Measurements from ENCODE around the gene VPS18. TPM values are rescaled to one million over a fixed set of nuclear protein-coding genes. Genes with fewer than 3 reads are reported as not detected.

The VPS18 gene
- total RNA-seq, 1 experiment from 2014 or later: 16.9 TPM

DNA sequence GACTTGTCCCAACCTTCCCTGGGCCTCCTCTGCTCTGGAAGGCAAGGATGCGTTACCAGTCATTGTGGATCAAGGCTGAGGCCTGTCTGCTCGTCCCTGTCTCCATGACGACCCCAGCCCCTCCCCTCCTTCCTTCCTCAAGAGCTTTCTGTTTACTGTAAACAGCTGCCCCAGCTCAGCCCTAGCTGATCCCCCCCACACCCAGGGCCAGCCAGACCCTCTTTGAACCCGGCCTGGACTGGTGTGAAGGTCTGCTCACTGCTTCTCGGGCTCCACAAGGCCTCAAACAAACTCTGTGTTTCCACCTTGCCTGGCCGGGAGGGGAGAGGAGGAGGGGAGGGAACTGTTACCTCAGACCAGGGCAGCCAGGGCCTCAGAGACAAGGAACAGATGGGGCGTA is 16.9 kb downstream of the VPS18 start:
- intact Hi-C loops (cut with micrococcal nuclease): no loop called here
- no peak overlapping the region for H3K4me2 ChIP-seq (ENCODE audit: low read length)
- no peak for ATAC-seq
- H3K27me3 ChIP-seq (ENCODE audit: insufficient read depth, low read length): no peaks in the 10 kb centered on the region
- H3K79me2 ChIP-seq (ENCODE audit: insufficient read depth, low read length): no peaks in the 10 kb centered on the region
- peaks cover 16 to 18% of the 10 kb centered on the region in 2 experiments for H3K4me1 ChIP-seq (ENCODE audit: control insufficient read depth in 1 of 2, insufficient read depth in 2 of 2, low read length in 2 of 2)
- DNase-seq (ENCODE audit: low read depth, low spot score): no peak
- POLR2A ChIA-PET: no interaction called here
- H4K20me1 ChIP-seq (ENCODE audit: insufficient read depth): no peaks in the 10 kb centered on the region
- no TSS peak for BruUV-seq (replicated peaks)
- no peak overlapping the region for H3K9ac ChIP-seq (ENCODE audit: low read length)
- H2AFZ ChIP-seq (ENCODE audit: low read depth, low read length, poor library complexity, severe bottlenecking): no peak overlapping the region
- RAD21 ChIA-PET (ENCODE audit: low non-redundant PET in 1 of 2, low total read pairs in 2 of 2, uncharacterized antibody in 2 of 2, unreplicated experiment in 2 of 2): no interaction called here
- H3K4me3 ChIP-seq (replicated peaks in 1 of 2; ENCODE audit: low read depth in 1 of 2, low read length in 2 of 2): no peak overlapping the region
- no peak overlapping the region for H3K27ac ChIP-seq (ENCODE audit: low read depth, low read length)
- H3K36me3 ChIP-seq (ENCODE audit: control insufficient read depth in 1 of 2, insufficient read depth in 2 of 2, low read length in 2 of 2): no peaks in the 10 kb centered on the region
- no peaks in the 10 kb centered on the region for H3K9me3 ChIP-seq (ENCODE audit: control insufficient read depth in 1 of 2, insufficient read depth in 1 of 2, low read depth in 1 of 2, low read length in 2 of 2)
- TF ChIP-seq ZBTB33 (IDR thresholded peaks at IDR 0.05; ENCODE audit: extremely low read depth, insufficient replicate concordance, low read length) (no peak), RAD21 (IDR thresholded peaks at IDR 0.05; ENCODE audit: low read depth) (no peak)
- TF ChIP-seq, protein P1, sequence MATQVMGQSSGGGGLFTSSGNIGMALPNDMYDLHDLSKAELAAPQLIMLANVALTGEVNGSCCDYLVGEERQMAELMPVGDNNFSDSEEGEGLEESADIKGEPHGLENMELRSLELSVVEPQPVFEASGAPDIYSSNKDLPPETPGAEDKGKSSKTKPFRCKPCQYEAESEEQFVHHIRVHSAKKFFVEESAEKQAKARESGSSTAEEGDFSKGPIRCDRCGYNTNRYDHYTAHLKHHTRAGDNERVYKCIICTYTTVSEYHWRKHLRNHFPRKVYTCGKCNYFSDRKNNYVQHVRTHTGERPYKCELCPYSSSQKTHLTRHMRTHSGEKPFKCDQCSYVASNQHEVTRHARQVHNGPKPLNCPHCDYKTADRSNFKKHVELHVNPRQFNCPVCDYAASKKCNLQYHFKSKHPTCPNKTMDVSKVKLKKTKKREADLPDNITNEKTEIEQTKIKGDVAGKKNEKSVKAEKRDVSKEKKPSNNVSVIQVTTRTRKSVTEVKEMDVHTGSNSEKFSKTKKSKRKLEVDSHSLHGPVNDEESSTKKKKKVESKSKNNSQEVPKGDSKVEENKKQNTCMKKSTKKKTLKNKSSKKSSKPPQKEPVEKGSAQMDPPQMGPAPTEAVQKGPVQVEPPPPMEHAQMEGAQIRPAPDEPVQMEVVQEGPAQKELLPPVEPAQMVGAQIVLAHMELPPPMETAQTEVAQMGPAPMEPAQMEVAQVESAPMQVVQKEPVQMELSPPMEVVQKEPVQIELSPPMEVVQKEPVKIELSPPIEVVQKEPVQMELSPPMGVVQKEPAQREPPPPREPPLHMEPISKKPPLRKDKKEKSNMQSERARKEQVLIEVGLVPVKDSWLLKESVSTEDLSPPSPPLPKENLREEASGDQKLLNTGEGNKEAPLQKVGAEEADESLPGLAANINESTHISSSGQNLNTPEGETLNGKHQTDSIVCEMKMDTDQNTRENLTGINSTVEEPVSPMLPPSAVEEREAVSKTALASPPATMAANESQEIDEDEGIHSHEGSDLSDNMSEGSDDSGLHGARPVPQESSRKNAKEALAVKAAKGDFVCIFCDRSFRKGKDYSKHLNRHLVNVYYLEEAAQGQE (IDR thresholded peaks at IDR 0.05; ENCODE audit: low read depth): no peak
- CTCF ChIA-PET: no interaction called here
- no peaks in the 10 kb centered on the region for H3K9me2 ChIP-seq (ENCODE audit: insufficient read depth)

Data from HCT116 (cell line).